Stimulated activated naive CD8-positive, alpha-beta T cell treated with anti-CD3 and anti-CD28 coated beads, Interleukin-15, Interleukin-2, amounts not matched to agents 100 ng/mL and 50 ng/mL, for 24 hours (primary cell): ENCODE results near the gene OR6K6.

Source experiments
- H3K27ac Mint-ChIP-seq: one replicate; pipeline ENCODE4 v1.8.0; 2021; ENCODE audit warnings: mild to moderate bottlenecking, mixed read lengths
- H3K27me3 Mint-ChIP-seq: one replicate; pipeline ENCODE4 v1.8.0; 2021; ENCODE audit warnings: mixed read lengths
- H3K36me3 Mint-ChIP-seq: one replicate; pipeline ENCODE4 v1.8.0; 2021; ENCODE audit warnings: low read depth, mixed read lengths
- H3K4me1 Mint-ChIP-seq: one replicate; pipeline ENCODE4 v1.8.0; 2021; ENCODE audit warnings: low read depth, mixed read lengths
- H3K4me3 Mint-ChIP-seq: one replicate; pipeline ENCODE4 v1.8.0; 2021; ENCODE audit warnings: mild to moderate bottlenecking, mixed read lengths
- H3K9me3 Mint-ChIP-seq: one replicate; pipeline ENCODE4 v1.8.0; 2021; ENCODE audit warnings: mixed read lengths

OR6K6 gene

DNA sequence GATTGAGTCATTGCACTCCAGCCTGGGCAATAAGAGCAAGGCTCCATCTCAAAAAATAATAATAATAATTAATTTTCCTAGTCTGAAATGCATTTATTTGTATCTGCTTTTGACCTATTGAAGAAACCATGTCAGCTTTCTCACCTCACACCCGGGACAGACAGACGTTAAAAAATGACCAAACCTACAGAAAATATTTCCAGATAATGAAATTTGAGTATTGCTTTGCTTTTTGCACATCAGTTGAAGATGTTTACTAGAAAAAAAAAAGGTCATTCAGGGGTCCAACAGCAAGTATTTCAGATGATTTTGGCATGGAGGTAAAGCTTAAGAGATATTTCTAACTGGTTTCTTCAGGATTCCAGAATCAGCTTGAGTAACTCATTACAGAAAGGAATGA, at the start of gene OR6K6:
OR6K6 (plus strand) TSS at position 301 of the 400 bp plus-strand sequence. CDS start 168 bp downstream, outside the sequence.
- no peak within 1 kb of the TSS for H3K4me3 Mint-ChIP-seq
- peaks cover 16% of the 10 kb centered on the region for H3K27me3 Mint-ChIP-seq
- H3K4me1 Mint-ChIP-seq = no peaks in the 10 kb centered on the region
- H3K36me3 Mint-ChIP-seq = no peaks in the 10 kb centered on the region
- no peak within 1 kb of the TSS for H3K27ac Mint-ChIP-seq
- no peaks in the 10 kb centered on the region for H3K9me3 Mint-ChIP-seq

GRCh38 chr1:158706096-158706495, 48.4 kb upstream of the OR6K6 start:
- Mint-ChIP-seq H3K4me3 (no peak overlapping the region), H3K9me3 (no peaks in the 10 kb centered on the region), H3K36me3 (no peaks in the 10 kb centered on the region), H3K27ac (no peak overlapping the region), H3K27me3 (peaks cover 2% of the 10 kb centered on the region), H3K4me1 (no peaks in the 10 kb centered on the region)

DNA sequence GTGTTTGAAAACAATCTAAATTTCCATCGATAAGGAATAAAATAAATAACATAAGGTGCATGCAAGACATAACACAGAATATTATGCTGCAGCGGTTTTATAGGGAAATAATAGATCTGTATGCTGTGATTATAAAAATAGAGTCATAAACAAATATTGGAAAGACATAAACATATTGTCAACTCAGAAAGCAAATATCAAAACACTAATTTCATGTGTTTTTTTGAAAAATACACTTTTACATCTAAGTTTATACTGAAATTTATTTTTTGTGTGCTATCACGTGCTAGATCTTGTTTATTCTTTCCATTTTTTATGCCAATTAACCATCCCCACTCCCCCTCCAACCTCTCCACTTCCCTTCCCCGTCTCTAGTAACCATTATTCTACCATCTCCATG, 43.4 kb upstream of the OR6K6 start:
- no peak overlapping the region for H3K4me3 Mint-ChIP-seq
- no peaks in the 10 kb centered on the region for H3K36me3 Mint-ChIP-seq
- H3K27me3 Mint-ChIP-seq = peaks cover 27% of the 10 kb centered on the region
- no peaks in the 10 kb centered on the region for H3K9me3 Mint-ChIP-seq
- H3K4me1 Mint-ChIP-seq = no peaks in the 10 kb centered on the region
- no peak overlapping the region for H3K27ac Mint-ChIP-seq

- H3K36me3 Mint-ChIP-seq = no peaks in the 10 kb centered on the region
- H3K4me3 Mint-ChIP-seq = no peak overlapping the region
- H3K27ac Mint-ChIP-seq = no peak overlapping the region
- no peaks in the 10 kb centered on the region for H3K9me3 Mint-ChIP-seq
- H3K27me3 Mint-ChIP-seq = peaks cover 35% of the 10 kb centered on the region
- peaks cover 6% of the 10 kb centered on the region for H3K4me1 Mint-ChIP-seq
These were observed 39.8 kb upstream of the OR6K6 start for GRCh38 chr1:158714754-158715153.

DNA sequence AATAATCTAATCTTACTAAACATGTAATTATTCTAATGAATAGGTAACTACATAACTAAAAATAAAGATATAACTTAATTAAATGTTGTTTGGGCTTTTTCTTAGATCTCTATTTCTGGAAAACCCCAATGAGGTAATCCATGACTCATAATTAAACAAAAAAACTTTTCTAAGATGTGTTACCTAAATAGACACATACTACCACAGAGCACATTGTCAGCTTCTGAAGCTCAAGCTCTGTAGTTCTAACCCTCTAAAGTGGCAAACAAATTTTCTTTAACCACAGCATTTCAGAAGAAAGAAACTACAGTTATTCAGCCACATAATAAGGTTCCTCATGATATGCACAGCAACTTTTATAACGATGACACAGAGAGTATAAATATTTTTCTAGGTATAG, 38.2 kb upstream of the OR6K6 start:
- no peaks in the 10 kb centered on the region for H3K9me3 Mint-ChIP-seq
- H3K27ac Mint-ChIP-seq = no peak overlapping the region
- no peaks in the 10 kb centered on the region for H3K36me3 Mint-ChIP-seq
- no peak overlapping the region for H3K4me3 Mint-ChIP-seq
- H3K27me3 Mint-ChIP-seq = peaks cover 45% of the 10 kb centered on the region
- peaks cover 6% of the 10 kb centered on the region for H3K4me1 Mint-ChIP-seq

GRCh38 chr1:158717344-158717743, 37.2 kb upstream of the OR6K6 start:
- Mint-ChIP-seq H3K27ac (no peak overlapping the region), H3K4me3 (no peak overlapping the region), H3K36me3 (no peaks in the 10 kb centered on the region), H3K4me1 (peaks cover 6% of the 10 kb centered on the region), H3K9me3 (no peaks in the 10 kb centered on the region), H3K27me3 (peaks cover 44% of the 10 kb centered on the region)

DNA sequence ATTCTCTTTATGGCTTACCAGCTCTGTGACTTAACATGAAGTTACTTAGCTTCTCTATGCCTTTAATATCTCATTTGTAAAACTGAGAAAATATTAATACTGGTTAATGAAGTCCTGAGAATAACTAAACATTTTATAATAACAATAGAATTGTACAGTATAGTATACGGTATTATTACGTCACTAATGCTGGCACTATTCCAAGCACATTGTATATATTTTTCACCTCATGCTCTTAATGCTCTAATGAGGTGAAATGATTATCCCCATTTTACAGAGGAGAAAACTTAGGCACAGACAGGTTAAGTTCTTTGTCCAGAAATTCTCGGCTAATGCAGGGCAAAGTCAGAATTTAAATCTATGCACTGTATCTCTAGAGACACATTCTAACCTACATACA, 34.9 kb upstream of the OR6K6 start:
- no peak overlapping the region for H3K27ac Mint-ChIP-seq
- H3K4me3 Mint-ChIP-seq = no peak overlapping the region
- peaks cover 6% of the 10 kb centered on the region for H3K4me1 Mint-ChIP-seq
- H3K36me3 Mint-ChIP-seq = no peaks in the 10 kb centered on the region
- peaks cover 43% of the 10 kb centered on the region for H3K27me3 Mint-ChIP-seq
- no peaks in the 10 kb centered on the region for H3K9me3 Mint-ChIP-seq

DNA sequence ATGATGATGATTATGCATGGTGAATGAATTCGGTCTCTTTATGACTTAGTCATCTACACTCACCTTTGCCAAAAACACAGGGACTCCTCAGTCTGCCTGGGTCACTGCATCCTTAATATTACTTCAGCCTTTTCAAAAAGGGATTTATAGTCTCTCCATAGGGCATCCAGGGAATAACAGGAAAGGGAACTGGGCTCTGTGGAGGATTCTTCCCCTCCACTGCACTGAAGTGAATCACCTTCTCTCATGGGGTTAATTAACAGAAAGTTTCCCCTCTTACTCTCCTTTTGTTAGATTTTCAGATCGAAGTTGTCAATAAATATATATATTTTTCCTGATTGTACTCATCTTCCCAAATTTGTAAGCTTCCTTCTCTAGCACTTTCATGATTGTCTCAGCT, 33.9 kb upstream of the OR6K6 start, which contains the start of gene OR6K3:
OR6K3 (minus strand) TSS at position 101 of the 400 bp plus-strand sequence. CDS start 2,605 bp downstream, outside the sequence.
- H3K4me1 Mint-ChIP-seq = peaks cover 6% of the 10 kb centered on the region
- H3K27me3 Mint-ChIP-seq = peaks cover 40% of the 10 kb centered on the region
- H3K27ac Mint-ChIP-seq = no peak within 1 kb of the TSS
- no peak within 1 kb of the TSS for H3K4me3 Mint-ChIP-seq
- no peaks in the 10 kb centered on the region for H3K36me3 Mint-ChIP-seq
- no peaks in the 10 kb centered on the region for H3K9me3 Mint-ChIP-seq

GRCh38 chr1:158724442-158724841, 30.1 kb upstream of the OR6K6 start:
- Mint-ChIP-seq H3K9me3 (no peaks in the 10 kb centered on the region), H3K27me3 (peaks cover 46% of the 10 kb centered on the region), H3K4me1 (no peaks in the 10 kb centered on the region), H3K27ac (no peak overlapping the region), H3K36me3 (no peaks in the 10 kb centered on the region), H3K4me3 (no peak overlapping the region)

GRCh38 chr1:158728510-158729225, 25.9 kb upstream of the OR6K6 start:
- H3K36me3 Mint-ChIP-seq = no peaks in the 10 kb centered on the region
- H3K27ac Mint-ChIP-seq = no peak overlapping the region
- no peak overlapping the region for H3K4me3 Mint-ChIP-seq
- H3K9me3 Mint-ChIP-seq = no peaks in the 10 kb centered on the region
- H3K27me3 Mint-ChIP-seq = peaks cover 22% of the 10 kb centered on the region
- H3K4me1 Mint-ChIP-seq = no peaks in the 10 kb centered on the region

DNA sequence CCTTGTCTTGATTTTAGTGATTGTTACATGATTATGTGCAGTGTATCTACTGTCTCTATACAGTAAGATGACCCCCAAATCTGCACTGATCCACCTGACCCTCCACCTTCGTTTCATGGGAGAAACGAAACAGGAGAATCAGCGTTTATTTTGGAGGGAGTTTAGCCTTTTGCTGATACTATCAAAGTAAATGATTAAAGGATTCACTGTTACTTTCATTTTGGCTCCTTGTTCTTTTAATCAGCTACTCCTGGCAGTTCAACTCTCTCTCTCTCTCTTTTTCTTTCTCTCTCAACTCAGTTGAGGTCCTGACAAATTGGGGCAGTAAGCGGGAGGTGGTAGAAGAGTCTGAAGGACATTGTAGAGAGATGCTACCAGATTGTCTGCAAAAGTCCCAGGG, 24.1 kb upstream of the OR6K6 start:
- Mint-ChIP-seq H3K27me3 (peaks cover 19% of the 10 kb centered on the region), H3K4me3 (no peak overlapping the region), H3K27ac (no peak overlapping the region), H3K4me1 (no peaks in the 10 kb centered on the region), H3K9me3 (no peaks in the 10 kb centered on the region), H3K36me3 (no peaks in the 10 kb centered on the region)

DNA sequence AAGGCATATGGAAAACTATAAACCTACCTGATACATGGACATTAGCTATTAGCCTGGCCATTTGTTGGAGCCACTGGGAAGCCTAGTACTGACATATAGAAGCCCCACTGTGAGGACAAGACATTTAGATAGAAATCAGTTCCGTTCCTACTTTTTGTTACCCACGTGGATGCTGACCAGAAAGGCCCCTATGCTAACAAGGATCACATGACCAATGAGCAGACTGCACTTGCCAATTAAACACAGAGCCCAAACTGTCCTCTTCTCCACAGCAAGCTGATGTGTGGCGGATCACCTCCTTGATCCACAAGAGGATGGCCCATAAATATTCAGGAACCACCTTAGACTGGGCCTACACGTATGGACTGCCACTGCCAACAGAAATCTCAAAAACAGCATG, 22.8 kb upstream of the OR6K6 start:
- Mint-ChIP-seq H3K9me3 (no peaks in the 10 kb centered on the region), H3K4me3 (no peak overlapping the region), H3K4me1 (no peaks in the 10 kb centered on the region), H3K27me3 (peaks cover 15% of the 10 kb centered on the region), H3K27ac (no peak overlapping the region), H3K36me3 (no peaks in the 10 kb centered on the region)

- H3K27ac Mint-ChIP-seq = no peak overlapping the region
- H3K4me1 Mint-ChIP-seq = no peaks in the 10 kb centered on the region
- no peaks in the 10 kb centered on the region for H3K9me3 Mint-ChIP-seq
- H3K4me3 Mint-ChIP-seq = no peak overlapping the region
- peaks cover 11% of the 10 kb centered on the region for H3K27me3 Mint-ChIP-seq
- no peaks in the 10 kb centered on the region for H3K36me3 Mint-ChIP-seq
These were observed 22.0 kb upstream of the OR6K6 start for GRCh38 chr1:158732524-158732923.

DNA sequence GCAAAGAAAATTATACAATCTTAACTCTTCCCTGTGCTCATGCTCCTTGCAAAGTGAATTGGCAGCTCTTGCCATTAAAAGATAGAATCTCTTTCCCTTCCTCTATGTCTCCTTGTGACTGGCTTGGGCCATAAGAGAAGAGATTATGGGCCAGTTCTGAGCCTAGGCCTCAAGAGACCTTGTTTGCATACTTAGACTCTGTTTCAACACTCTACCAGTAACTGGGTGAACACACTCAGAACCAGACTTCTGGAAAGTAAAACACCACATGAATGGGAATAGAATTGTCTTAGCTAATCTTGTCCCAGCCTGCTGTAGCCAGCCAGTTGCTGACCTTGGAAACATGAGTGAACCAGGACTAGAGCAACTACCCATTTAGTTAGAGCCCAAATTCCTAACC, 18.7 kb upstream of the OR6K6 start:
- Mint-ChIP-seq H3K36me3 (no peaks in the 10 kb centered on the region), H3K27me3 (peaks cover 19% of the 10 kb centered on the region), H3K4me3 (no peak overlapping the region), H3K27ac (no peak overlapping the region), H3K9me3 (no peaks in the 10 kb centered on the region), H3K4me1 (no peaks in the 10 kb centered on the region)

DNA sequence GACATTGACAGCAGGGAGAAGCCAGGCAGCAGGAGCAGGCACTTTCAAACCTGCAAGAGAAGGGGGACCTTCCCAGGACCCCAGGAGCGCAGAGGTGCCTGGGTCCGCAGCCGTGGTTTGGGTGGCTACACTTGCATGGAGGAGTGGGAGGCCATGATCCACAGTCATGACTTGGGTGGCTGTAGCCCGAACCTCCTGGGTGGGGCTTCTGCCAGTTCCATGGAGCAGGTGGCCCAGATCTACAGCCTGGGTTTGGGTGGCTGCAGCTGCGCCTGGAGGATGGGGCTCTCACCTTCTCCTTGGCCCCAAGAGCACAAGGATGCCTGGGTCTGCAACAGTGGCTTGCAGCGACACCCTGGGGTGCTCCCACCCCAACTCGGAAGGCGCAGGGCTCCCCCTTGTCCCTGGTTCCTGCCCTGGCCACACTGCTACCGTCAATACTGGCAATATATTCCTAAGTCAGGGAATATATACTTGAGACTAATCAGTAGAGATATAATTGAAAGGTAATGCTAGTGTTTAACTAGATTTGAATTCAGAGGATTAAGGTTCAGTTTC, 2.3 kb upstream of the OR6K6 start:
- Mint-ChIP-seq H3K4me3 (no peak overlapping the region), H3K9me3 (no peaks in the 10 kb centered on the region), H3K27ac (no peak overlapping the region), H3K27me3 (peaks cover 9% of the 10 kb centered on the region), H3K36me3 (no peaks in the 10 kb centered on the region), H3K4me1 (no peaks in the 10 kb centered on the region)
